LNCaP clone FGC (cell line): ENCODE results near the gene TLR1.

Experiments
- DNase-seq: peaks from one replicate; pipeline ENCODE4 v3.0.0-alpha.2; 2011; ENCODE audit warnings: low read depth
- H3K4me3 ChIP-seq: 2 replicates; pipeline ENCODE4 v1.5.1; 2011; ENCODE audit warnings: mild to moderate bottlenecking, low read depth, low read length, control low read depth
- CTCF ChIP-seq: IDR thresholded peaks from 2 replicates; pipeline ENCODE4 v1.5.1; 2012; ENCODE audit warnings: mild to moderate bottlenecking; ENCODE audit not compliant: control insufficient read depth, insufficient read depth; ENCODE audit errors: extremely low read depth

The TLR1 gene

DNA sequence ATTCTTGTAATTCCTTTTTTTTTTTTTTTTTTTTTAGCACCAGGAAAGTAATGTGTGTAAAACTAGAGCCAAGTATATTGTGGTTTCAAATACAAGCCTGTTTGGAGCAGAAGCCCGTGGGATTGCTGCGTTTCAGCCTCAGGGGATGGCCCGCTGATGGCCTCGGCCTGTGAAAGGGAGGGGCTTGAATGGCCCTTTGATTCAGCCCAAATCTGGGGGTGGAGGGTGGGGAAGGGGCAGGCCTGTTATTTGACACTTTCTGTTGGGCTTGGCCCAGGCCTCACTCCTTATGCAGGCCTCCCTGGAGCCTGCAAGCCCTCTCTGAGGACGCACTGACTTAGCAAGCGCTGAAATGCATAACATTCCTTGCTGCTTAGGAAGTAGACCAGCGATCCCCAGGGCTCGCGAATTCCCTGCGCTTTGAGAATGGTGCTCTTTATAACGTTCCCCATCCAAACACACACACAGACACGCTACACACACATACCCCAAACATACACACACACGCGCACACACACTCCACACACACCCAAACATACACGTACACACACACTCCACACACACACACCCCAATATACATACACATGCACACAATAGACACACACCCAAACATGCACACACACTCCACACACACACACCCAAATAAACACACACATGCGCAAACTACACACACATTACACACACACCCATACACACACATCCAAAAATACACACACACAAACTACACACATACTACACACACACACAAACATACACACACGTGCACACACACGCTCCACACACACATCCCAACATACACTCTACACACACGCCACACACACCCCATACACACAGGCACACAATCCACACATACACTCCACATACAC lies 51.4 kb downstream of the TLR1 start:
- no peak overlapping the region for H3K4me3 ChIP-seq
- no peak for TF ChIP-seq CTCF
- DNase-seq = no peak

GRCh38 chr4:38752372-38752940 lies 52.1 kb downstream of the TLR1 start:
- no peak for DNase-seq
- H3K4me3 ChIP-seq = no peak overlapping the region
- no peak for TF ChIP-seq CTCF

GRCh38 chr4:38751341-38752010 lies 53.1 kb downstream of the TLR1 start:
- no peak overlapping the region for H3K4me3 ChIP-seq
- no peak for DNase-seq
- no peak for TF ChIP-seq CTCF

DNA sequence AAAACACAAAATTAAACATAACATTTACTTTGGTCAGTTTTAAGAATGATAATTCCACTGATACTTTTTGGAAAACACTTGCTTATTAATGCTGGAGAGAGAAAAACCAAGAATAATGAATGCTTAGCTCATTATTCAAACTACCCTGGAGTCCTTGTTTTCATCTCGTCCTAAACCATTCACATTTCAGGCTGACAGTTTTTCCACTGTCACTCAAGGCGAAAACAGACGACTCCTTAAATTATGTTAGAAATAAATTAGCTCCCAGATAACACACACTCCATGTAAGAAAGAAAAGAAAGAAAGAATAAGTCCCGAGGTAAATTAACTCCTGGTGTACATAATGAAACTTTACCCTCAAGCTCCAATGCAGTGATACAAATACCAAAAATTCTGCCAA lies 55.3 kb downstream of the TLR1 start:
- no peak overlapping the region for H3K4me3 ChIP-seq
- no peak for DNase-seq
- TF ChIP-seq CTCF = no peak

- no peak for TF ChIP-seq CTCF
- DNase-seq = no peak
- H3K4me3 ChIP-seq = no peak overlapping the region
Measured at GRCh38 chr4:38747629-38748028, 57.0 kb downstream of the TLR1 start.
